Heart left ventricle (tissue), 13 donors: ENCODE data around the gene SRPK1.

ENCODE experiments used
- POLR2A ChIP-seq, 2 donors: fragments of 450-650 bp; IDR thresholded peaks; one replicate each; pipeline ENCODE4 v1.6.1; 2017; ENCODE audit warnings: antibody characterized with exemption in 2 of 2, mild to moderate bottlenecking in 2 of 2, moderate library complexity in 2 of 2
- TF ChIP-seq, protein P1 (sequence below), 12 donors: fragments of 200-600 bp; sonication (generic) in 4 of 12; IDR thresholded peaks; one replicate each; pipeline versions ENCODE4 v1.5.0 to v1.8.0; 2018 to 2022; ENCODE audit warnings: antibody characterized with exemption in 12 of 12, mild to moderate bottlenecking in 5 of 12
- donor health status: ischemic (EF 13 %, LVEDD 7.1; RV severe dilation, severe dysfunction).
- donor health status: DM: no; HTN: yes; CAD: no.
- donor health status: DM: no; HTN: no; CAD: no.
- donor health status: ischemic (EF 25% LVEDD 6.9; RV normal size, moderate dysfunction).
- donor health status: ischemic (EF 25% LVEDD 5.7; RV mildly dilated, moderate dysfunction).
- donor health status: ischemic (EF 35%, LVEDD 5.7; RV mildly dilated, moderate dysfunction).
- donor health status: nonischemic (EF 11% LVEDD 7.7; RV severe dilation, severe dysfunction).
- donor health status: DM: yes; HTN: yes; CAD: no.
- donor health status: PGD.
- donor health status: ischemic (EF 29% LVEDD 5.4; RV normal size, mild dysfunction).
- donor health status: nonischemic (EF 23%, LVEDD 6.1; RV moderate dilation, normal function).

DNA sequence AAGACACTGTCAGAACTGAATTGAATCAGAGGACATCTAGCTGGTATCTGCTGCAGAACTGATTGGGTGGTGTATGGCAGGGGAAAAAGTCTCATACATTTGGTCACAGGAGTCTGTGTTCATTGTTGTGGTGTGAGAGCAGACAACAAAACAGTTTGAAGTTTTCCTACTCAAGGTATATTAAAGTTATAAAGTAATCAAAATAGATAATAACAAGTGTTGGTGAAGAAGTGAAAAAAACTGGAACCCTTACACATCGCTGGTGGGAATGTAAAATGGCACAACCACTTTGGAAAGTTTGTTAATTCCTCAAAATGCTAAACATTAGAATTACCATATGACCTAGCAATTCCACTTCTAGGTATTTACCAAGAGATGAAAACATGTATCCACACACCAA, 24.7 kb downstream of the SRPK1 start:
- TF ChIP-seq, protein P1, sequence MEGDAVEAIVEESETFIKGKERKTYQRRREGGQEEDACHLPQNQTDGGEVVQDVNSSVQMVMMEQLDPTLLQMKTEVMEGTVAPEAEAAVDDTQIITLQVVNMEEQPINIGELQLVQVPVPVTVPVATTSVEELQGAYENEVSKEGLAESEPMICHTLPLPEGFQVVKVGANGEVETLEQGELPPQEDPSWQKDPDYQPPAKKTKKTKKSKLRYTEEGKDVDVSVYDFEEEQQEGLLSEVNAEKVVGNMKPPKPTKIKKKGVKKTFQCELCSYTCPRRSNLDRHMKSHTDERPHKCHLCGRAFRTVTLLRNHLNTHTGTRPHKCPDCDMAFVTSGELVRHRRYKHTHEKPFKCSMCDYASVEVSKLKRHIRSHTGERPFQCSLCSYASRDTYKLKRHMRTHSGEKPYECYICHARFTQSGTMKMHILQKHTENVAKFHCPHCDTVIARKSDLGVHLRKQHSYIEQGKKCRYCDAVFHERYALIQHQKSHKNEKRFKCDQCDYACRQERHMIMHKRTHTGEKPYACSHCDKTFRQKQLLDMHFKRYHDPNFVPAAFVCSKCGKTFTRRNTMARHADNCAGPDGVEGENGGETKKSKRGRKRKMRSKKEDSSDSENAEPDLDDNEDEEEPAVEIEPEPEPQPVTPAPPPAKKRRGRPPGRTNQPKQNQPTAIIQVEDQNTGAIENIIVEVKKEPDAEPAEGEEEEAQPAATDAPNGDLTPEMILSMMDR (IDR thresholded peaks at IDR 0.05) = no peak
- TF ChIP-seq POLR2A (IDR thresholded peaks at IDR 0.05) = no peak
